SK-N-SH treated with all-trans-retinoic acid at 6 μM for 48 hours (cell line): ENCODE data around the gene GRIK1.

Experiments
- ATAC-seq: fragments of 200-7000 bp; cut with Tn5 transposase; 3 replicates; pipeline ENCODE4 v1.9.1; 2020; ENCODE audit warnings: mild to moderate bottlenecking, moderate library complexity
- ARNTL ChIP-seq: fragments of 450-650 bp; formaldehyde crosslinking; IDR thresholded peaks from 2 replicates; pipeline ENCODE4 v1.5.0; 2020; ENCODE audit warnings: low read depth, mild to moderate bottlenecking, moderate library complexity, borderline replicate concordance
- BACH2 ChIP-seq: fragments of 250-450 bp; sonication (Bioruptor Pico); IDR thresholded peaks from 2 replicates; pipeline ENCODE4 v1.9.0; 2021; ENCODE audit warnings: mild to moderate bottlenecking, borderline replicate concordance
- CREB5 ChIP-seq: fragments of 250-450 bp; sonication (Bioruptor Pico); IDR thresholded peaks from 2 replicates; pipeline ENCODE4 v1.5.1; 2020; ENCODE audit warnings: low read depth, mild to moderate bottlenecking, moderate library complexity
- CSRNP3 ChIP-seq: fragments of 250-450 bp; sonication (Bioruptor Pico); IDR thresholded peaks from 2 replicates; pipeline ENCODE4 v1.5.1; 2021; ENCODE audit warnings: mild to moderate bottlenecking, moderate library complexity
- ESRRG ChIP-seq: fragments of 250-450 bp; sonication (Bioruptor Pico); IDR thresholded peaks from 2 replicates; pipeline ENCODE4 v1.6.1; 2021; ENCODE audit warnings: mild to moderate bottlenecking
- GLIS3 ChIP-seq: fragments of 250-450 bp; sonication (Bioruptor Pico); IDR thresholded peaks from 2 replicates; pipeline ENCODE4 v1.5.0; 2020; ENCODE audit warnings: mild to moderate bottlenecking, moderate library complexity
- ISL1 ChIP-seq: fragments of 250-450 bp; sonication (Bioruptor Pico); IDR thresholded peaks from 2 replicates; pipeline ENCODE4 v2.1.2; 2022; ENCODE audit warnings: mild to moderate bottlenecking, moderate library complexity
- OSR1 ChIP-seq: fragments of 250-450 bp; sonication (Bioruptor Pico); IDR thresholded peaks from 2 replicates; pipeline ENCODE4 v1.8.0; 2022; ENCODE audit warnings: moderate library complexity, mild to moderate bottlenecking, inconsistent platforms
- PATZ1 ChIP-seq: fragments of 250-450 bp; sonication (Bioruptor Pico); IDR thresholded peaks from 2 replicates; pipeline ENCODE4 v1.8.0; 2020; ENCODE audit warnings: mild to moderate bottlenecking, moderate library complexity, borderline replicate concordance
- POU6F1 ChIP-seq: fragments of 250-450 bp; sonication (Bioruptor Pico); IDR thresholded peaks from 2 replicates; pipeline ENCODE4 v1.8.0; 2021; ENCODE audit warnings: low read depth, mild to moderate bottlenecking, moderate library complexity, borderline replicate concordance
- PPARA ChIP-seq: fragments of 250-450 bp; sonication (Bioruptor Pico); IDR thresholded peaks from 2 replicates; pipeline ENCODE4 v1.5.0; 2020; ENCODE audit warnings: mild to moderate bottlenecking, borderline replicate concordance
- RARB ChIP-seq: fragments of 250-450 bp; sonication (Bioruptor Pico); IDR thresholded peaks from 2 replicates; pipeline ENCODE4 v1.8.0; 2021; ENCODE audit warnings: mild to moderate bottlenecking, moderate library complexity
- TCF4 ChIP-seq: fragments of 250-450 bp; sonication (Bioruptor Pico); IDR thresholded peaks from 2 replicates; pipeline ENCODE4 v1.8.0; 2021; ENCODE audit warnings: mild to moderate bottlenecking, moderate library complexity, borderline replicate concordance
- TOX ChIP-seq: fragments of 250-450 bp; sonication (Bioruptor Pico); IDR thresholded peaks from 2 replicates; pipeline ENCODE4 v1.8.0; 2021; ENCODE audit warnings: mild to moderate bottlenecking, moderate library complexity, borderline replicate concordance
- TSHZ2 ChIP-seq: fragments of 250-450 bp; sonication (Bioruptor Pico); IDR thresholded peaks from 2 replicates; pipeline ENCODE4 v1.5.0; 2020; ENCODE audit warnings: mild to moderate bottlenecking, moderate library complexity
- ZC3H10 ChIP-seq: fragments of 250-450 bp; sonication (Bioruptor Pico); IDR thresholded peaks from 2 replicates; pipeline ENCODE4 v1.5.1; 2021; ENCODE audit warnings: mild to moderate bottlenecking, moderate library complexity
- ZFP3 ChIP-seq: fragments of 250-450 bp; sonication (Bioruptor Pico); IDR thresholded peaks from 2 replicates; pipeline ENCODE4 v1.5.0; 2020; ENCODE audit warnings: mild to moderate bottlenecking, moderate library complexity
- ZFP30 ChIP-seq: fragments of 450-650 bp; formaldehyde crosslinking; IDR thresholded peaks from 2 replicates; pipeline ENCODE4 v1.5.0; 2022; ENCODE audit warnings: mild to moderate bottlenecking, moderate library complexity
- ZNF70 ChIP-seq: fragments of 450-650 bp; formaldehyde crosslinking; IDR thresholded peaks from 2 replicates; pipeline ENCODE4 v1.5.0; 2020; ENCODE audit warnings: mild to moderate bottlenecking, moderate library complexity
- ZNF8 ChIP-seq: fragments of 450-650 bp; formaldehyde crosslinking; IDR thresholded peaks from 2 replicates; pipeline ENCODE4 v1.5.0; 2020; ENCODE audit warnings: mild to moderate bottlenecking, moderate library complexity

The GRIK1 gene

GRCh38 chr21:29951911-29952310, 12.1 kb upstream of the GRIK1 start:
- TF ChIP-seq TOX (CRISPR knock-in tag) (no peak), ZNF70 (no peak), PPARA (CRISPR knock-in tag) (no peak), BACH2 (CRISPR knock-in tag) (no peak), OSR1 (CRISPR knock-in tag) (no peak), ESRRG (CRISPR knock-in tag) (no peak), RARB (CRISPR knock-in tag) (no peak), ZNF8 (no peak), ZC3H10 (CRISPR knock-in tag) (no peak), PATZ1 (no peak), ZFP3 (no peak), ZFP30 (no peak), CREB5 (CRISPR knock-in tag) (no peak), CSRNP3 (CRISPR knock-in tag) (no peak), GLIS3 (CRISPR knock-in tag) (no peak), ISL1 (CRISPR knock-in tag) (no peak), POU6F1 (CRISPR knock-in tag) (no peak)
- ATAC-seq = no peak

GRCh38 chr21:29949991-29950390, 10.2 kb upstream of the GRIK1 start:
- no peak for ATAC-seq
- no peak for TF ChIP-seq TSHZ2 (CRISPR knock-in tag)
- TF ChIP-seq ARNTL (CRISPR knock-in tag) = no peak
- no peak for TF ChIP-seq CSRNP3 (CRISPR knock-in tag)
- TF ChIP-seq ZFP30 = no peak
- TF ChIP-seq ZNF70 = no peak
- TF ChIP-seq PPARA (CRISPR knock-in tag) = no peak
- TF ChIP-seq TOX (CRISPR knock-in tag) = no peak

GRCh38 chr21:29947119-29947518, 7.3 kb upstream of the GRIK1 start:
- no peak for ATAC-seq
- TF ChIP-seq PATZ1 = no peak
- no peak for TF ChIP-seq POU6F1 (CRISPR knock-in tag)
- no peak for TF ChIP-seq TOX (CRISPR knock-in tag)
- TF ChIP-seq ISL1 (CRISPR knock-in tag) = no peak
- no peak for TF ChIP-seq TCF4 (CRISPR knock-in tag)
